IgD-negative memory B cell (primary cell): ENCODE results near the gene PHACTR3. TPM values are rescaled to one million over a fixed set of nuclear protein-coding genes. Genes with fewer than 3 reads are reported as not detected.
A peak's percentile ranks its signal among the peaks of the same experiment; 100 is the strongest.
"Not testable (repeated sequence)": the region's sequence is repeated elsewhere in the genome, so short reads cannot be mapped to it uniquely, and the experiment has no call there.

Experiments
- H3K27ac Mint-ChIP-seq, 3 donors: one replicate each; pipeline ENCODE4 v1.8.0; 2020 to 2022; ENCODE audit warnings: mild to moderate bottlenecking in 3 of 3, mixed read lengths in 3 of 3, moderate library complexity in 1 of 3
- H3K27me3 Mint-ChIP-seq: one replicate; pipeline ENCODE4 v1.8.0; 2021; ENCODE audit warnings: mixed read lengths
- H3K36me3 Mint-ChIP-seq: one replicate; pipeline ENCODE4 v1.8.0; 2020; ENCODE audit warnings: mild to moderate bottlenecking, mixed read lengths
- H3K4me1 Mint-ChIP-seq, 3 donors: one replicate each; pipeline ENCODE4 v1.8.0; 2020 to 2022; ENCODE audit warnings: mixed read lengths in 3 of 3, mild to moderate bottlenecking in 1 of 3
- H3K4me3 Mint-ChIP-seq, 4 donors: one replicate each; pipeline ENCODE4 v1.8.0; 2020 to 2022; ENCODE audit warnings: mild to moderate bottlenecking in 4 of 4, mixed read lengths in 4 of 4, moderate library complexity in 3 of 4
- H3K9me3 Mint-ChIP-seq, 3 donors: one replicate each; pipeline ENCODE4 v1.8.0; 2020 to 2021; ENCODE audit warnings: mixed read lengths in 3 of 3, mild to moderate bottlenecking in 1 of 3
- polyA plus RNA-seq: library from polyadenylated mRNA; unstranded; fragments of 300-500 nt; fragmentation: Illumina TruSeq; gene quantifications from one replicate; pipeline ENCODE4 v1.2.3, GENCODE V29; 2021

Gene PHACTR3
- polyA plus RNA-seq, 1 donor from 2014 or later: not detected

DNA sequence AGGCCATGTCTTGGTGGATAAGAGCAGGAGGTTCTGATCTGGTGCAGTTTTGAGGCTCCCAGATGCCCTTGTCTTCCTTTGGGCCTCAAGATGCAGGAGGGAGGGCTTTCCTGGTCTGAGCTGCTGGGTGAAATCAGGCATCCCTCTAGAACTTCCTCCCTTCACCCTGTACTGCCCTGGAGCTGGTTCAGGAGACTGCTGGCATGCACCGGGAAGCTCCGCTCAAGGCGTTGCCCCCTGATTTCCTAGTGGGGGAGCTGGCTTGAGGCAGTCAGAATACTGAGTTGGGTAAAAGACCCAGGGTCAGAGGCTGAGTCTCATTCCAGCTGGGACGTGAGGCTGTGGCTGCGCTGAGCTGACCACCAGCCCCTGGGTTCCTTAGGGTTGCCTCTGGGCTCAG lies 12.0 kb downstream of the PHACTR3 start:
- no peak overlapping the region for H3K27ac Mint-ChIP-seq
- no peaks in the 10 kb centered on the region for H3K36me3 Mint-ChIP-seq

DNA sequence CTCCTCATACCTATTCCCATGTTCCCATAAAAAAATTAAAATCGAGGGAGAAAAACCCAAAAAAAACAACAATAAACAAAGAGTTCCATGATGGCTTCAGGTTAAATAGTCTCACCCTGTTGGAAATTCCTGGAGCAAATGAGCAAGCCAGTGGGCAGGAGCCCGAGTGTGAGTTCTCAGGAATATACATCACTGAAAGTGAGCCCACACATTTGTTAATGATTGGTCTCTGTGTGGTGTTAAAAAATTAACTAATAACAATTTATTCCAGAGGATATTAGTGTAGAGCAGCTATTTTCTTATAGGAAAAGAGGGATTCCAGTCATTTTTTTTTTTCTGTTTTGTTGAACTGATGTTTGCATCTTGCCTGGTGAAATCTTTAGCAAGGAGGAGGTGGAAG lies 12.9 kb downstream of the PHACTR3 start:
- H3K27me3 Mint-ChIP-seq: peaks cover 2% of the 10 kb centered on the region
- no peak overlapping the region for H3K4me3 Mint-ChIP-seq

More for the DNA sequence above, 12.0 kb downstream of the PHACTR3 start:
- Mint-ChIP-seq H3K9me3 (peaks cover 0 to 2% (median 0%) of the 10 kb centered on the region in 3 donors), H3K27me3 (peaks cover 2% of the 10 kb centered on the region), H3K4me3 (no peak overlapping the region), H3K4me1 (no peaks in the 10 kb centered on the region)

DNA sequence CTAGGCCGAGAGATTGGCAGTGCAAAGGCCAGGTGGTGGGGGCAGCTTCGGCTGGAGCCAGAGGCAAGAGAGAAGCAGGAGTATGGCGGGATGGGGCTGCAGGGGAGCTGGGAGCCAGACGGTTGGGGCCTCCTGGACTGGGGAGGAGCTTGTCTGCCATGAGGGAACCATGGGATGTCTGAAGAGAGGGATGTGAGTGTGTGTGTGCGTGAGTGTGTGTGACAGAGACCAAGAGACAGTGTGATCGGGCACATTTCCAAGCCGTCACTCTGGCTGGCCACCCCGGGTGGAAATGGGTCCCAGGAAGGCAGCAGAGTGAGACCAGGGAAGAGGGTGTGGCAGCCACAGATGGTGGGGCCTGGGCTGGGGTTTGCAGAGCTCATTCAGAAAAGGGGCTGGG lies 13.8 kb downstream of the PHACTR3 start:
- Mint-ChIP-seq H3K4me3 (no peak overlapping the region), H3K4me1 (no peaks in the 10 kb centered on the region), H3K27ac (no peak overlapping the region), H3K36me3 (no peaks in the 10 kb centered on the region), H3K27me3 (peaks cover 2% of the 10 kb centered on the region), H3K9me3 (peaks cover 0 to 2% (median 0%) of the 10 kb centered on the region in 3 donors)

More for the DNA sequence above, 12.9 kb downstream of the PHACTR3 start:
- H3K36me3 Mint-ChIP-seq: no peaks in the 10 kb centered on the region
- H3K9me3 Mint-ChIP-seq: peaks cover 0 to 2% (median 0%) of the 10 kb centered on the region in 3 donors
- H3K27ac Mint-ChIP-seq: no peak overlapping the region
- H3K4me1 Mint-ChIP-seq: no peaks in the 10 kb centered on the region

DNA sequence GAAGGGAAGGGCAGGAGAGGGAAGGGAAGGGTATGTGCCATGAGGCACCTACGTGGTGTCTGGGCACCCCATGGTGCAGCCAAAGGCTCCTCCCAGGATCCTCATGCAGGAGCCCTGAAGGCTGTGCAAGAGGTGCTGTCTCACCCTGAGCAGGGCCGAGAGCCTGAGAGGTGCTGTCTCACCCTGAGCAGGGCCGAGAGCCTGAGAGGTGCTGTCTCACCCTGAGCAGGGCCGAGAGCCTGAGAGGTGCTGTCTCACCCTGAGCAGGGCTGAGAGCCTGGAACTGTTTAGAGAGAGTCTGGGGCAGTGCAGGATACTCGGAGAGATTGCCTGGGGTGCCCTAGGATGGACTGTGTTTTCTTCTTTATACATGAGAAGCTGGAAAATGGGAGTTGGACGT lies 14.2 kb downstream of the PHACTR3 start:
- not testable (repeated sequence) for H3K4me1 Mint-ChIP-seq, H3K27ac Mint-ChIP-seq, H3K9me3 Mint-ChIP-seq, H3K36me3 Mint-ChIP-seq, H3K27me3 Mint-ChIP-seq, H3K4me3 Mint-ChIP-seq

DNA sequence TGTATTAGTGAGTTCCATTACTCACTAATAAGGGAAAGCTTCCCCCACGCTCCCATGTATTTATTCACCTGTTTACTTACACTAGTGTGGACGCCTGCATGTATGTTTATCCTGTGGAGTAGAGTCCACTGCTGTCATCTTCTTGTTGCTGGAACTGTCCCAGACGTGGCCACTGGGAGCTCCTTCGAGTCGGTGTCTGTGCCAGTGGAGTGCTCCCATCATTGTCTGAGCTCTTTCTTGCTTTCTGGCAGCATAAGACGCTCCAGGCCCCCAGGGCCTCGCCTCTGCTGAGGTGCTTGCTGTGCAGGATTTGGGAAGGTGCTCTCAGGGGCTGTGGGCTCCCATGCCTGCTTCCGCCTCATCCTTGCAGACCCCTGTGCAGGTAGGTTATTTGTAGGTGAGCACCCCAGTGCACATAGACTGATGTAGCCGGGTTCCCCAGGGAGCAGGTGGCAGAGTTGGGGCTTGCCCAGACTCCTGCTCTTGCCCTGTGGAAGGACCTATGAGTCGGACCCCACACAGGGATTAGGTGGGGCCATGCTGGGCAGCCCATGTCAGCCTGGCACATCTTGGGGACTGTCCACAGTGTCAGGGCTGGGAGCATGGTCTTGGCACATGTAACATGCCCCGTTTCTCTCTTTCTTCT lies 16.6 kb downstream of the PHACTR3 start:
- Mint-ChIP-seq H3K36me3 (no peaks in the 10 kb centered on the region), H3K9me3 (no peaks in the 10 kb centered on the region), H3K4me1 (no peaks in the 10 kb centered on the region), H3K4me3 (no peak overlapping the region), H3K27ac (no peak overlapping the region), H3K27me3 (peaks cover 2% of the 10 kb centered on the region)

DNA sequence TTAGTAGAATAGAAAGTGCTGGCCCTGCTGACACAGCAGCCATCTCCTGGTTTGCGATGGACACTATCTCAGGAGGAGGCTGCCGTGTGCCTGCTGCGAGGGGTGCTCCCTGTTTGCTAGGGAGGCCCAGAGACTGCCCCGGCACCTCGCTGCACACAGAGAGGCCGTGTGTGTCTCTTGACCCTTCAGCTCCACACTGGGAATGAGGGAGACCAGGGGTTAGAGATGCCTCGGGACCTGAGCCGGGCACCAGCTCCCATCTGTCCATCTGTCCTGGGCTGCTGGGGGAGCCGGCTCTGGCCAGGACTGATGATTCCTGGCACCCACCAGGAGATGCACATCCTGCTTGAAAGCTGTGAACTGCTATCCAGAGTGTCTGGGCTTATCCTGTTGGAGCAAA lies 18.2 kb downstream of the PHACTR3 start:
- Mint-ChIP-seq H3K27ac (no peak overlapping the region), H3K4me3 (no peak overlapping the region), H3K27me3 (peaks cover 2% of the 10 kb centered on the region), H3K9me3 (no peaks in the 10 kb centered on the region), H3K4me1 (no peaks in the 10 kb centered on the region), H3K36me3 (no peaks in the 10 kb centered on the region)

DNA sequence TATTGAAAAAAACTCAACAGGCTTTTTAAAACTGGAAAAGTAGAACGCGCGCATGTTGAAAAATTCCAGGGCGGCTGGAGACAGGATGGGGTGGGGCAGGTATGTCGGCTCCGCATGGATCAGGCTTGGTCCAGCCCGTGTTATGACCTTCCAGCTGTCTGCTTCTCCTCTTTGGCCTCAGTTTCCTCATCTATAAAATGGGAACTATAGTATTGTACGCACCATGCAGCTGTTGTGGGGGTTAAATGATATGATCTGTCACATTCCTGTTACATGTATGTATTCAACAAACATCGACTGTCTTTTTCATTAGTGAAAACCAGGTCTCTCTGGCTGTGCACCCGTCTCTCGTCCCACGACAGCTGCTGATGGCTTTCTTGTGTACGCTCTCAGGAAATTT lies 18.8 kb downstream of the PHACTR3 start:
- Mint-ChIP-seq H3K9me3 (no peaks in the 10 kb centered on the region), H3K27me3 (peaks cover 2% of the 10 kb centered on the region), H3K27ac (no peak overlapping the region), H3K4me3 (no peak overlapping the region), H3K36me3 (no peaks in the 10 kb centered on the region), H3K4me1 (no peaks in the 10 kb centered on the region)

DNA sequence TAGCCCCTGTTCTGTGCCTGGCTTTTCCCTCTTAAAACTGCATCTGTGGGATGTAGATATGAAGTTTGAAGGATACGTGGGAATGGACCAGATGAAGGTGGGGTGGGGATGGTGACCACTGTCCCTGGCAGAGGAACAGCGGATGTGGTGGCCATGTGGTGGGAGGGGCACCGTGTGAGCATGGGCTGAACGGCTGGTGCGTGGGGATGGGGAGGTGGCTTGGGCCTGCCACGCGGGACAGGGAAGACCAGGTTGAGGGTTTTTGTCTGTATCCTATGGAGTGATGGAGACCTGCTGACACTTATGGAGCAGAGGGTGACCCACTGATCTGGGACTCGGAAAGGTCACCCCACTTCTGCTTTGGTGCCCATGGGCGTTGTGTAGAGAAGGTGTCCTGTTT lies 19.2 kb downstream of the PHACTR3 start:
- H3K4me1 Mint-ChIP-seq: no peaks in the 10 kb centered on the region
- H3K27me3 Mint-ChIP-seq: no peaks in the 10 kb centered on the region

DNA sequence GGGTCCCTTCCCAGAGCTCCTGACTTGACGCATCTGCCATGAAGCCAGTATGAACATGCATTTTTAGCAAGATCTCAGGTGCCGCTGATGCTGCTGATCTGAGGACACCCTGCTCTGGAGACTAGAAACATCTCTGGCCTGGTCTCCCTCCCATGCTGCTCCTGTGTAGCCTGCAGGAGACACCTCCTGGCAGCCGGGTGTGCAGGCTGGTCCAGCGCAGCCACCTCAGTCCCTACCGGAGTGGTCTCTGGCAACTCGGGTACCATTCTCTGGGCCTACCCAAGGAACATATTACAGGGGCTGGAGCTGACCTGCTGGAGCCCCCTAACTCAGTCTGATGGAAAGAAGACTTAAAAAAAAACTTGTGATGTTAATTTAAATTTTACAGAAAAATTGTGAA lies 20.1 kb downstream of the PHACTR3 start:
- no peaks in the 10 kb centered on the region for H3K9me3 Mint-ChIP-seq
- H3K4me1 Mint-ChIP-seq: no peaks in the 10 kb centered on the region
- H3K27ac Mint-ChIP-seq: no peak overlapping the region
- no peaks in the 10 kb centered on the region for H3K27me3 Mint-ChIP-seq
- H3K36me3 Mint-ChIP-seq: no peaks in the 10 kb centered on the region
- no peak overlapping the region for H3K4me3 Mint-ChIP-seq

More for the DNA sequence above, 19.2 kb downstream of the PHACTR3 start:
- Mint-ChIP-seq H3K9me3 (no peaks in the 10 kb centered on the region), H3K4me3 (no peak overlapping the region), H3K36me3 (no peaks in the 10 kb centered on the region), H3K27ac (peak overlapping the region in 1 of 3 donors; percentile 67)

DNA sequence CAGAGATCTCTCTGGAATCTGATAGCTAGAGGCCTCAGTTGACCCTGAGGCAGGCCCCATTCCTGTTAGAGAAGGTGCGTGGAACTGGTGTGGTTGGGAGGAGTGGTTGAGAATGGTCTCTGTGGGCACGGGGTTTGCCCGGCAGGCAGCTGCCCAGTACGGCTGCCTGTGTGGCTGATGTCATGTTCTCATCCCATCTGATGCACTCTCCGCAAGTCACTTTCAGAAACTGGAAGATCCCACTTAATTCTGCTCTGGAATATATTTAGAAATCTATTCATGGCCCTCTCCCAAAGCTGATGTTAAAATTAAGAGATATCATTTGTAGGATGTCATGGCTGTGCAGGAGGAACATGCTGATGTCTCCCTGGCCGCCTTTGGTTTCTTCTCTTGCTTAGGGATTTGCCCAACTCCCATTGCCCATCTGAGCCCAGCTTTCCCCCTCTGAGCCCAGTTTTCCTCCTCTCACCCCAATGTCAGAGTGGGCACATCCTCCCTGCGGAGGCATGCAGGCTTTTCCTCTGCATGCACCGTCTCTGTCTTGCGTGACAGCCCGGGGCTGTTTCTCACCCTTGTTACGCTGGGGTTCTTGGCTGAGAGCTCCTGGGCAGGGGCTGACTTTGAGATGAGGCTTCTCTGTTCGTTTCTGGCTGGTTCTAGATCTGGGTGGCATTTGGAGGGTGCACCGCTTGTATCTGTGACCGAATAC lies 21.0 kb downstream of the PHACTR3 start:
- H3K4me3 Mint-ChIP-seq: no peak overlapping the region
- H3K9me3 Mint-ChIP-seq: no peaks in the 10 kb centered on the region
- no peaks in the 10 kb centered on the region for H3K4me1 Mint-ChIP-seq
- H3K27me3 Mint-ChIP-seq: no peaks in the 10 kb centered on the region
- H3K27ac Mint-ChIP-seq: no peak overlapping the region
- no peaks in the 10 kb centered on the region for H3K36me3 Mint-ChIP-seq

DNA sequence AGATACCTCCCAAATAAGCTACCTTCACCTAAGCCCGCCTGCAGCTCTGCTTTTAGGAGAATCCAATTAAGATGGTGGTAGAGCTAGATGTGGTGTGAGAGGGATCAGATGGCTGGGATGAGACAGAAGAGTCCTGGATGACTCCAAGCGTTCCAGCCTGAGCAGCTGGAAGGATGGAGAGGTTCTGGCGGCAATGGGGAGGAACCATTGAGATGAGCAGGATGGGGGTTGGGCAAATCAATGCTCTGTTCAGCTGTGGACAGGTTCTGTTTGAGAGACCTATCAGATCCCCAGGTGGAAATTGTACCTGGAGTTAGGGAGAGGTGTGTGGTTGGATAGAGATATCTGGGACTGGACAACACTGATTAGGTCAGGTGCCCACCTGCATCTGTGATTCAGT lies 23.0 kb downstream of the PHACTR3 start:
- Mint-ChIP-seq H3K4me3 (no peak overlapping the region), H3K36me3 (no peaks in the 10 kb centered on the region), H3K4me1 (no peaks in the 10 kb centered on the region), H3K27me3 (no peaks in the 10 kb centered on the region), H3K9me3 (peaks cover 0 to 2% (median 0%) of the 10 kb centered on the region in 3 donors), H3K27ac (no peak overlapping the region)

DNA sequence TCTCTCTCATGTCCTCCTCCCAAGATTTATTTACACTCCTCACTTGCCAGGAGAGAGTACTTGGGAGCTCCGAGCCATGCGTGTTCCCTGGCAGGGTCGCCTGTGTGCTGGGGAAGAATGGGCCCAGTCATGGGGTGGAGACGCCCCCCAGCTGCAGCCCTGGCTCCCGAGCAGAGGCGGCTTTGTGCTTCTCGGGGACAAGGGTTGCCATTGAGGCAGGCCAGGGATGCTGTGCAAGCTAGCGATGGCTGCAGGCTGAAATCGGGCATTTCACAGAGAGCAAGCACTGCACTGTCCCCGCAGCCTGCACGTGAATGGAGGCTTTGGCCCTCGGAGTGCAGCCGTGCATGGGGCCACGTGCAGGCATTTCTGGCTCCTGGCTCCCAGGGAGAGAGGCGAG lies 23.8 kb downstream of the PHACTR3 start:
- H3K27me3 Mint-ChIP-seq: no peaks in the 10 kb centered on the region
- H3K36me3 Mint-ChIP-seq: no peaks in the 10 kb centered on the region
- H3K4me1 Mint-ChIP-seq: no peaks in the 10 kb centered on the region
- H3K4me3 Mint-ChIP-seq: no peak overlapping the region
- no peak overlapping the region for H3K27ac Mint-ChIP-seq
- peaks cover 0 to 2% (median 2%) of the 10 kb centered on the region in 3 donors for H3K9me3 Mint-ChIP-seq

DNA sequence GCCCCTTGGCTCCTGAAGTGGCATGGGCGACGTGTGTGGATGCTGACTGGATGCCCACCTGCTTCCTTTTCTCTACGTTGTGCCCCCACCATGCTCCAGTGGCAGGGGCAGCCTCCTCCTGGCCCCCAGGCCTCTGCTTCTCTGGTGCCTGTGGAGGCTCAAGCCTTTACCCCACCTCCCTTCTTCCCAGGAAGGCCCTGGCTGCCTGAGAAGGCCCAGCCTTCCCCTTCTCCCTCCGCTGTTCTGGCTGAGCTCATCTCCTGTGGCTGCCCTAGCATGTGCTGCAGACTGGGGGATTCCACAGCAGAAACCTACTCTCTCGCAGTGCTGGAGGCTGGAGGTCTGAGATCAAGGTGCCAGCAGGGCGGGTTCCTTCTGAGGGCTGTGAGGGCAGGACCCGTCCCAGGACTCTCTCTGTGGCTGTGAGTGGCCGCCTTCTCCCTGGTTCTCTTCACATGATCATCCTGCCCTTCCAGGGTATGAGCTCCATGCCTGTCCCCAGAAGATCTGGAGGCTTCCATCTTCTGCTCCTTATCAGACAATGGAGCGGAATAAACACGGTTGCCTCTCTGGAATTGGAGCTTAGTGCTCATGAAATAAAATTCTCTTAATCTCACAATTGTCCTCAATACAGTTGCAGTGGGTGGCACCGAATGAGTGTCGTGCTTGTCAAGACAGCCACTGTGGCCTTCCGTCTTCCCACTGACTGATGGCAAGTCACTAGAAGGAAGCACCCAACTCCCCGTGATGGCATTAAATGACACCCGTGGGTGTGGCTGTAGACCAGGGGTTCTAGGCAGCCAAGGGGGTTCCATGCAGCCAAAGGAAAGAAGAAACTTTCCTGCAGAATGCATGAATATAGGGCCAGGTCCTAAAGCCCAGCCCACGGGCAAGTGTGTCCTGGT lies 25.1 kb downstream of the PHACTR3 start:
- no peaks in the 10 kb centered on the region for H3K27me3 Mint-ChIP-seq
- no peaks in the 10 kb centered on the region for H3K36me3 Mint-ChIP-seq
- no peak overlapping the region for H3K27ac Mint-ChIP-seq
- H3K9me3 Mint-ChIP-seq: peaks cover 0 to 3% (median 2%) of the 10 kb centered on the region in 3 donors
- H3K4me3 Mint-ChIP-seq: no peak overlapping the region
- H3K4me1 Mint-ChIP-seq: no peaks in the 10 kb centered on the region

DNA sequence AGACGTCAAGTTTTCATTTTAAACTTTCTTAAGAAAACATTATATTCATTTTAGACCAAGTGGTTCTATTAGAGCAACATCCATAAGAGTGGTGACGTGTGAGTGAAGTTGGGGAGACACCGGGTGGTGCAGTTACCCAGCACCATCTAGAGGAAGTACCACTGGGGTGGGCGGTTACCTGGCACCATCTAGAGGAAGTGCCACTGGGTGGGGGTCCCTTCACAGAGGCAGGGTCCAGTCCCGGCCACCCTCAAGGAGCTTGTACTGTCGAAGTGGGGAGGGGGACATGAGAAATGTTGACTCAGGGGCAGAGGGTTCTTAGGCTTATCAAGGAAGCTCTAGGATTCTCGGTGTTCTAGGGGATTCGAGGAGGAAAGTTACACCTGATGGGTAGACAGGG lies 26.2 kb downstream of the PHACTR3 start:
- no peak overlapping the region for H3K27ac Mint-ChIP-seq
- no peaks in the 10 kb centered on the region for H3K4me1 Mint-ChIP-seq
- peaks cover 0 to 3% (median 2%) of the 10 kb centered on the region in 3 donors for H3K9me3 Mint-ChIP-seq
- no peak overlapping the region for H3K4me3 Mint-ChIP-seq
- no peaks in the 10 kb centered on the region for H3K36me3 Mint-ChIP-seq
- H3K27me3 Mint-ChIP-seq: no peaks in the 10 kb centered on the region
